Endothelial cell (in vitro differentiated cells): ENCODE data around the gene CCDC90B. TPM values are rescaled to one million over a fixed set of nuclear protein-coding genes. Genes with fewer than 3 reads are reported as not detected.
"Not testable (repeated sequence)": the region's sequence is repeated elsewhere in the genome, so short reads cannot be mapped to it uniquely, and the experiment has no call there.

Source experiments
- DNase-seq: peaks from one replicate; pipeline ENCODE4 v3.0.0; 2021; ENCODE audit warnings: low spot score
- H3K27ac Mint-ChIP-seq: one replicate; pipeline ENCODE4 v1.8.0; 2021; ENCODE audit warnings: mixed read lengths, inconsistent platforms; ENCODE audit not compliant: unreplicated experiment
- H3K27me3 Mint-ChIP-seq: one replicate; pipeline ENCODE4 v1.8.0; 2021; ENCODE audit warnings: mild to moderate bottlenecking, moderate library complexity, mixed read lengths, inconsistent platforms; ENCODE audit not compliant: unreplicated experiment
- H3K36me3 Mint-ChIP-seq: one replicate; pipeline ENCODE4 v1.8.0; 2021; ENCODE audit warnings: mild to moderate bottlenecking, low read depth, mixed read lengths, inconsistent platforms; ENCODE audit not compliant: unreplicated experiment
- H3K4me1 Mint-ChIP-seq: one replicate; pipeline ENCODE4 v1.8.0; 2021; ENCODE audit warnings: mild to moderate bottlenecking, mixed read lengths, inconsistent platforms; ENCODE audit not compliant: unreplicated experiment
- H3K4me3 Mint-ChIP-seq: one replicate; pipeline ENCODE4 v1.8.0; 2021; ENCODE audit warnings: mild to moderate bottlenecking, mixed read lengths, inconsistent platforms; ENCODE audit not compliant: unreplicated experiment
- H3K9me3 Mint-ChIP-seq: one replicate; pipeline ENCODE4 v1.8.0; 2021; ENCODE audit warnings: mixed read lengths, inconsistent platforms; ENCODE audit not compliant: unreplicated experiment
- CTCF ChIP-seq: fragments of 200-600 bp; sonication (generic); IDR thresholded peaks from one replicate; pipeline ENCODE4 v1.5.0; 2021; ENCODE audit warnings: antibody characterized with exemption; ENCODE audit not compliant: unreplicated experiment
- total RNA-seq: library from RNA; stranded (reverse); fragmentation: NEBNext Ultra II Directional; extraction: Animal tissue kit (Norgen Biotek cat#: 25700); gene quantifications from one replicate; pipeline ENCODE4 v1.2.1, GENCODE V29; 2021; ENCODE audit not compliant: unreplicated experiment

The CCDC90B gene
- total RNA-seq, 1 donor from 2014 or later: 81.7 TPM

GRCh38 chr11:83310718-83311117, 24.6 kb upstream of the CCDC90B start:
- no peak for DNase-seq
- no peaks in the 10 kb centered on the region for H3K4me1 Mint-ChIP-seq
- TF ChIP-seq CTCF: no peak
- H3K36me3 Mint-ChIP-seq: no peaks in the 10 kb centered on the region
- H3K4me3 Mint-ChIP-seq: no peak overlapping the region
- H3K9me3 Mint-ChIP-seq: no peaks in the 10 kb centered on the region
- H3K27ac Mint-ChIP-seq: no peak overlapping the region
- H3K27me3 Mint-ChIP-seq: no peaks in the 10 kb centered on the region

- H3K36me3 Mint-ChIP-seq, H3K4me1 Mint-ChIP-seq, DNase-seq, H3K27me3 Mint-ChIP-seq, H3K4me3 Mint-ChIP-seq, H3K27ac Mint-ChIP-seq, H3K9me3 Mint-ChIP-seq: not testable (repeated sequence)
Measured at GRCh38 chr11:83308536-83308935, 22.4 kb upstream of the CCDC90B start.

GRCh38 chr11:83306200-83307080, 20.3 kb upstream of the CCDC90B start:
- no peaks in the 10 kb centered on the region for H3K27me3 Mint-ChIP-seq
- no peak overlapping the region for H3K27ac Mint-ChIP-seq
- no peaks in the 10 kb centered on the region for H3K36me3 Mint-ChIP-seq
- H3K4me1 Mint-ChIP-seq: peaks cover 16% of the 10 kb centered on the region
- no peak overlapping the region for H3K4me3 Mint-ChIP-seq
- H3K9me3 Mint-ChIP-seq: no peaks in the 10 kb centered on the region
- TF ChIP-seq CTCF: no peak
- no peak for DNase-seq

- no peak overlapping the region for H3K4me3 Mint-ChIP-seq
- peaks cover 24% of the 10 kb centered on the region for H3K4me1 Mint-ChIP-seq
- no peak for DNase-seq
- no peaks in the 10 kb centered on the region for H3K27me3 Mint-ChIP-seq
- H3K27ac Mint-ChIP-seq: no peak overlapping the region
- H3K36me3 Mint-ChIP-seq: no peaks in the 10 kb centered on the region
- no peak for TF ChIP-seq CTCF
- H3K9me3 Mint-ChIP-seq: no peaks in the 10 kb centered on the region
Measured at GRCh38 chr11:83303316-83303715, 17.1 kb upstream of the CCDC90B start.

GRCh38 chr11:83302151-83302550, 16.0 kb upstream of the CCDC90B start:
- no peak overlapping the region for H3K27ac Mint-ChIP-seq

More at GRCh38 chr11:83302151-83302550, 16.0 kb upstream of the CCDC90B start:
- Mint-ChIP-seq H3K9me3 (no peaks in the 10 kb centered on the region), H3K4me1 (peaks cover 24% of the 10 kb centered on the region), H3K36me3 (no peaks in the 10 kb centered on the region), H3K27me3 (peaks cover 2% of the 10 kb centered on the region), H3K4me3 (no peak overlapping the region)
- no peak for TF ChIP-seq CTCF
- no peak for DNase-seq
